ENCODE data around the gene KLHL18. TPM values are rescaled to one million over a fixed set of nuclear protein-coding genes. Genes with fewer than 3 reads are reported as not detected.
A peak's percentile ranks its signal among the peaks of the same experiment; 100 is the strongest.
"Not testable (repeated sequence)": the region's sequence is repeated elsewhere in the genome, so short reads cannot be mapped to it uniquely, and the experiment has no call there.

Gene KLHL18
- total RNA-seq, 1 donor from 2014 or later = 26.3 TPM

DNA sequence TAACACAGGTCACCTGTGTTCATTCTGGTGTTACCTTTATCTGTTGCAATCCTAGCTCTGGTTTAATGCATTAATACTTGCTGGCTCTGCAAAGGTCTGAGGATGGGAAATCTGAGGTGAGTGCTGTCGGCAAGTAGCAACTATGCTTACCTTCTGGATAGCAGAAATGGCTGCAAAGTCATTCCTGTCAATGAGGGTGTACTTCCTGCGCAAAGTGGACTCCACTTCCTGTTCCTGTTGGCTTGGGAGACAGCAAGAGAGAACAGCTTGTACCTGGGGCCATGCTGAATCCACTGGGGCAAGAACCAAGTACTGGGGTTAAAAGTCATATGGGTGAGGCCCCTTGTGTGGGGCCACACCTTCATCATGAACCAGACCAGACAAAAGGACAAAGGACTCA is 37.5 kb upstream of the KLHL18 start:
- H3K36me3 ChIP-seq (ENCODE audit: control insufficient read depth, insufficient read depth, low read length) = no peaks in the 10 kb centered on the region
- TF ChIP-seq, protein P1, sequence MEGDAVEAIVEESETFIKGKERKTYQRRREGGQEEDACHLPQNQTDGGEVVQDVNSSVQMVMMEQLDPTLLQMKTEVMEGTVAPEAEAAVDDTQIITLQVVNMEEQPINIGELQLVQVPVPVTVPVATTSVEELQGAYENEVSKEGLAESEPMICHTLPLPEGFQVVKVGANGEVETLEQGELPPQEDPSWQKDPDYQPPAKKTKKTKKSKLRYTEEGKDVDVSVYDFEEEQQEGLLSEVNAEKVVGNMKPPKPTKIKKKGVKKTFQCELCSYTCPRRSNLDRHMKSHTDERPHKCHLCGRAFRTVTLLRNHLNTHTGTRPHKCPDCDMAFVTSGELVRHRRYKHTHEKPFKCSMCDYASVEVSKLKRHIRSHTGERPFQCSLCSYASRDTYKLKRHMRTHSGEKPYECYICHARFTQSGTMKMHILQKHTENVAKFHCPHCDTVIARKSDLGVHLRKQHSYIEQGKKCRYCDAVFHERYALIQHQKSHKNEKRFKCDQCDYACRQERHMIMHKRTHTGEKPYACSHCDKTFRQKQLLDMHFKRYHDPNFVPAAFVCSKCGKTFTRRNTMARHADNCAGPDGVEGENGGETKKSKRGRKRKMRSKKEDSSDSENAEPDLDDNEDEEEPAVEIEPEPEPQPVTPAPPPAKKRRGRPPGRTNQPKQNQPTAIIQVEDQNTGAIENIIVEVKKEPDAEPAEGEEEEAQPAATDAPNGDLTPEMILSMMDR (IDR thresholded peaks at IDR 0.05; ENCODE audit: insufficient read depth, low read length, poor library complexity, severe bottlenecking) = no peak
- no peak for DNase-seq (ENCODE audit: low read depth)
- no peaks in the 10 kb centered on the region for H3K27me3 ChIP-seq (ENCODE audit: control insufficient read depth, insufficient read depth, low read length)
- H3K4me3 ChIP-seq (ENCODE audit: low read depth, low read length) = no peak overlapping the region

DNA sequence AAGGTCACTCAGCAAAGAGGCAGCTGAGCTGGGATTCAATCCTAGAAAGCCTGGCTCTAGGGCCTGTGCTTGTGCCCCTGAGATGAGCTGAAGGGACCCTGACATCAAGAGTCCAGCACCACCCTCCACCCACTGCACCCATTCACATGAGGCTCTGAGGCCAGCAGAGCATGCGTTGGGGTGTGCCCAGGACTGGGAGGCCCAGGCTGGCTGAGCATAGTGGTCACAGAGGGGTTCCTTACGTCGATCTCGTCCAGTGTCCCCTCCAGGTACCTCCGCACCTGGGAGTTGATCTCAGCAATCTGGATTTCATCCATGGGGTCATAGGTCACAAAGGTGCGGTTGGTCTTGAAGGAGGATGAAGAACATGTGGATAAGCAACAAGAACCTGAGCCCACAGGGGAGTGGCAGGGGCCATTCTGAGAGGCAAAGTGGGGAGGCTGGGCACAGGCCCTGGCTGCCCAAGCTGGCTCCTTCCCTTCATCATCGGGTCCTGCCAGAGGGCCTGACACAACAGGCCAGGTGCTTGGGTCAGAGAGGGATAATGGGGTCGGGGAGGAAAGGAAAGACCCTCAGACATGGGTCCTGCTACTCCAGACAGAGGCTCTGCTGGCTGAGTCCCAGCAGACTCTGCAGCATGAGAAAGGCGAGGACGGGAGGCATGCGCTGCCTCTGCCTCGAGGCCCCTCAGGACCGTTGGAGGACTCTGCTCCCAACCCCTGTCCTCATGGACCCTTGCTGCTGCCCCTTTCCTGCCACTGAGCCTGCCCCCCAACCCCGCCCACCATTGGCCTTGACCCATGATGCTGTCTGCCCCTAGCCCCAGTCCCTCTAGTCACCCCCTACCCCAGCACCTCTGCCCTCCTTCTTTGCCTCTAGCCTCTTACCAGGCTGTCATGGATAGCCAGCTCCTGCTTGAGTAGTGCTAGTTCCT is 35.3 kb upstream of the KLHL18 start:
- Histone ChIP-seq H3K27me3 (ENCODE audit: control insufficient read depth, insufficient read depth, low read length) (no peaks in the 10 kb centered on the region), H3K36me3 (ENCODE audit: control insufficient read depth, insufficient read depth, low read length) (no peaks in the 10 kb centered on the region), H3K4me3 (ENCODE audit: low read depth, low read length) (no peak overlapping the region)
- no peak for DNase-seq (ENCODE audit: low read depth)
- TF ChIP-seq, protein P1 (IDR thresholded peaks at IDR 0.05; ENCODE audit: insufficient read depth, low read length, poor library complexity, severe bottlenecking) = no peak

DNA sequence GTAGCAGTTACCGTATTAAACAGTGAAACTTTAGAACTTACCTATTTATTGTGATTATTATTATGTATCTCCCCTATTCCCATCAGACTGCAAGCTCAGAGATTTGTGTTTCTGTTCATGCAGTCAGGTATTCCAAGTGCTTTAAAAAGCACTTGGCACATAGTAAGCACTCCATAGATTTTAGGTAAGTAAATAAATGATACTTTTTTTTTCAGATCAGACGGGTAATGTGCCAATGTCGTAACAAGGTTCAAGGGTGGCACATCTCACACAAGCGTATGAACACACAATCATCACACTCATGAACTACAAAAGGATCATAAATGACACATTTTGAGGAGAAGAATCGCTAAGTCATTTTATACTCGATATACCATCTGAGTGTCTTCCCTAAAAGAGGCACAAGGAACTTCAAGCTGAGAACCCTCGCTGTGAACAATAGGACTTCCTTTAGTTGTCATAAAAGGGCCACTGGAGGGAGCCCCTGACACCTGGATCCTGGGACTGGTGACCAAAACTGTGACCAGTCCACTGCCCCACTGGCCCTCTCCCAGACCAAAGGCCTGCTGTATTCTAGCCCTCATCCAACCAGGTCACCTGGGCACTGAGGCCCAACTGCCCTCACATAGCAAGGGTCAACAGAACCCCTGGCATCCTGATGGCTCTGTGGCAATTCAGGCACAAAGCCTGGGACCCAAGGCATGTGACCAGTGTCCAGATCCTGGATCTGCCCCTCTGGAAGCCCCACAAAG is 32.3 kb upstream of the KLHL18 start:
- TF ChIP-seq, protein P1 (IDR thresholded peaks at IDR 0.05; ENCODE audit: insufficient read depth, low read length, poor library complexity, severe bottlenecking) = peak; percentile 44
- no peak for DNase-seq (ENCODE audit: low read depth)
- no peaks in the 10 kb centered on the region for H3K27me3 ChIP-seq (ENCODE audit: control insufficient read depth, insufficient read depth, low read length)
- H3K4me3 ChIP-seq (ENCODE audit: low read depth, low read length) = no peak overlapping the region
- H3K36me3 ChIP-seq (ENCODE audit: control insufficient read depth, insufficient read depth, low read length) = no peaks in the 10 kb centered on the region

DNA sequence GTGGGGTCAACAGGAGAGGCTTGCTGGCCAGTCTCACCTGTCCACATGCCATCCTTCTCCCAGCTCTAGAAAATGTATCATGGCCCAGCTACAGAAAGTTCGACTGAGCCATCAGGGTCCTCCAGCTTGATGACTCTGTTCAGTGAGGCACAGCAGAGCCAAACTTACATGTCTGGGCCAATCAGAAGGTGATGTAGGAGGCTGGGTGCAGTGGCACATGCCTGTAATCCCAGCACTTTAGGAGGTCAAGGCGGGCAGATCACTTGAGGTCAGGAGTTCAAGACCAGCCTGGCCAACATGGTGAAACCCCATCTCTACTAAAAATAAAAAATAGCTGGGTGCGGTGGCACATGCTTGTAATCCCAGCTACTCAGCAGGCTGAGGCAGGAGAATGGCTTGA is 31.7 kb upstream of the KLHL18 start:
- not testable (repeated sequence) for H3K27me3 ChIP-seq (ENCODE audit: control insufficient read depth, insufficient read depth, low read length); DNase-seq (ENCODE audit: low read depth); H3K4me3 ChIP-seq (ENCODE audit: low read depth, low read length); H3K36me3 ChIP-seq (ENCODE audit: control insufficient read depth, insufficient read depth, low read length)

DNA sequence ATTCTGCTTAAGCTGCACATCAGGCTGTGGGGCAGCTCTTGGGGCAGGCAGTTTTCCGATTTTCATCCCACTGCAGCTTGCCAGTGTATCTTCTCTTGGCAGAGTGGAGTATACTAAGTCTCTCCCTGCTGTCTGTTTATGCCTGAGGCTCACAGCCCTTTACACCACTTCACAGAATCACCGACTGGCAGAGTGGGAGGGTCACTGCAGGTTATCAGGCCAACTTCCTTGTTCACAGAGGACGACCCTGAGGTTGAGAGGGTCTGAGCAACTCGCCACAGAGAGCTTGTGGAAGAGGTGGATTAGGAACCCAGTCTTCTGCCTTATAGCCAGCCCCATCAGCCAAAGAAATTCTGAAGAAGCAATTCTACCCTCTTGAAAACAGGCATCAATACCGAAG is 31.1 kb upstream of the KLHL18 start:
- TF ChIP-seq, protein P1 (IDR thresholded peaks at IDR 0.05; ENCODE audit: insufficient read depth, low read length, poor library complexity, severe bottlenecking) = no peak
- Histone ChIP-seq H3K4me3 (ENCODE audit: low read depth, low read length) (no peak overlapping the region), H3K27me3 (ENCODE audit: control insufficient read depth, insufficient read depth, low read length) (no peaks in the 10 kb centered on the region), H3K36me3 (ENCODE audit: control insufficient read depth, insufficient read depth, low read length) (no peaks in the 10 kb centered on the region)
- no peak for DNase-seq (ENCODE audit: low read depth)

DNA sequence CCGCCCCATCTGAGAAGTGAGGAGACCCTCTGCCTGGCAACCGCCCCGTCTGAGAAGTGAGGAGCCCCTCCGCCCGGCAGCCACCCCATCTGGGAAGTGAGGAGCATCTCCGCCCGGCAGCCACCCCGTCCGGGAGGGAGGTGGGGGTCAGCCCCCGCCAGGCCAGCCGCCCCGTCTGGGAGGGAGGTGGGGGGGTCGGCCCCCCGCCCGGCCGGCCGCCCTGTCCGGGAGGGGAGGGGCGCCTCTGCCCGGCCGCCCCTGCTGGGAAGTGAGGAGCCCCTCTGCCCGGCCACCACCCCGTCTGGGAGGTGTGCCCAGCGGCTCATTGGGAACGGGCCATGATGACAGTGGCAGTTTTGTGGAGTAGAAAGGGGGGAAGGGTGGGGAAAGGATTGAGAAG is 26.4 kb upstream of the KLHL18 start:
- H3K36me3 ChIP-seq (ENCODE audit: control insufficient read depth, insufficient read depth, low read length); DNase-seq (ENCODE audit: low read depth); H3K27me3 ChIP-seq (ENCODE audit: control insufficient read depth, insufficient read depth, low read length); H3K4me3 ChIP-seq (ENCODE audit: low read depth, low read length): not testable (repeated sequence)

All from kidney epithelial cell (primary cell).